Stomach (tissue), 9 donors: ENCODE measurements around the gene SPEF1. TPM values are rescaled to one million over a fixed set of nuclear protein-coding genes. Genes with fewer than 3 reads are reported as not detected.

ENCODE experiments used
- DNase-seq, 2 donors: peaks; one replicate each; pipeline versions ENCODE4 v3.0.0 to v3.0.0-alpha.2; 2013 to 2019
- H3K27ac ChIP-seq, 5 donors: fragments of 200-600 bp in 4 of 5; sonication (generic) in 4 of 5; one replicate each; pipeline ENCODE4 v1.5.1; 2013 to 2019; ENCODE audit warnings: mild to moderate bottlenecking in 1 of 5, moderate library complexity in 1 of 5
- H3K27me3 ChIP-seq, 3 donors: fragments of 200-600 bp; sonication (generic); one replicate each; pipeline ENCODE4 v1.5.1; 2017 to 2019; ENCODE audit warnings: mixed run types in 1 of 3
- H3K36me3 ChIP-seq, 4 donors: fragments of 200-600 bp; sonication (generic); 1 replicate in 3 of 4; 2 replicates in 1 of 4; pipeline ENCODE4 v1.5.1; 2016 to 2019
- H3K4me1 ChIP-seq, 4 donors: fragments of 200-600 bp; sonication (generic); one replicate each; pipeline ENCODE4 v1.5.1; 2016 to 2019
- H3K4me3 ChIP-seq, 4 donors: fragments of 200-600 bp; sonication (generic) in 3 of 4; one replicate each; pipeline ENCODE4 v1.5.1; 2016 to 2019; ENCODE audit warnings: mild to moderate bottlenecking in 1 of 4
- H3K9me3 ChIP-seq, 4 donors: fragments of 200-600 bp; sonication (generic); one replicate each; pipeline ENCODE4 v1.5.1; 2016 to 2019
- EP300 ChIP-seq: sonication (generic); formaldehyde crosslinking; IDR thresholded peaks from one replicate; pipeline ENCODE4 v1.6.1; 2017; ENCODE audit warnings: antibody characterized with exemption
- POLR2A ChIP-seq, 4 donors: fragments of 450-650 bp; IDR thresholded peaks; one replicate each; pipeline ENCODE4 v1.6.1; 2016; ENCODE audit warnings: antibody characterized with exemption in 4 of 4, control low read depth in 2 of 4, mild to moderate bottlenecking in 1 of 4, moderate library complexity in 1 of 4
- POLR2AphosphoS5 ChIP-seq, 3 donors: sonication (generic); formaldehyde crosslinking; IDR thresholded peaks; one replicate each; pipeline ENCODE4 v1.6.1; 2016; ENCODE audit warnings: antibody characterized with exemption in 3 of 3
- WGBS, 5 donors: extraction: QIAGEN DNeasy Blood & Tissue Kit in 3 of 5; methylation state at CpG; one replicate each; pipeline versions ENCODE4 v1.1.5 to v1.1.7; 2013 to 2018; 5-methylcytosine and 5-hydroxymethylcytosine counted together
- intact Hi-C: fragments of 100-400 bp; cut with DNase I; formaldehyde crosslinking; loops from one replicate; pipeline ENCODE4 v1.15.1; 2023; ENCODE audit warnings: low total_unique reads
- polyA plus RNA-seq, 3 donors: library from polyadenylated mRNA; stranded (reverse); fragments of 200-250 nt; gene quantifications; one replicate each; pipeline ENCODE4 v1.2.3, GENCODE V29; 2013
- total RNA-seq, 5 donors: library from RNA; depleted of rRNA; stranded (reverse); fragments of >200 nt; gene quantifications; one replicate each; pipeline versions ENCODE4 v1.1.0 to v1.2.3, GENCODE V29; 2014 to 2016
- TF ChIP-seq, protein P1 (sequence below), 7 experiments: fragments of 450-650 bp in 4 of 7; fragments of 200-600 bp in 3 of 7; sonication (generic) in 3 of 7; IDR thresholded peaks; one replicate each; pipeline ENCODE4 v1.5.1; 2016 to 2019; ENCODE audit warnings: antibody characterized with exemption in 7 of 7, control low read depth in 2 of 7, mild to moderate bottlenecking in 1 of 7
- donor health status: healthy with polysubstance abuse.
- donor health status: Bipolar disorder and iron deficiency.
- donor health status: healthy.

The SPEF1 gene
- total and polyA plus RNA-seq, 8 donors, result 0.18 to 0.19 TPM; not detected in 6

GRCh38 chr20:3785240-3786125, 4.2 kb upstream of the SPEF1 start:
- peak overlapping the region; percentile 61 to 77 (median 70) for H3K4me3 ChIP-seq
- intact Hi-C loops, result no loop called here
- peaks cover 41 to 75% (median 58%) of the 10 kb centered on the region in 4 donors for H3K4me1 ChIP-seq
- H3K27me3 ChIP-seq, result no peaks in the 10 kb centered on the region
- H3K27ac ChIP-seq, result peak overlapping the region; percentile 66 to 90 (median 87)
- H3K36me3 ChIP-seq, result peaks cover 0 to 25% (median 8%) of the 10 kb centered on the region in 4 donors
- peak; percentile 42 to 62 for DNase-seq
- no peak for TF ChIP-seq POLR2AphosphoS5 (IDR thresholded peaks at IDR 0.05)
- no peak for TF ChIP-seq EP300
- no peak for TF ChIP-seq POLR2A (IDR thresholded peaks at IDR 0.05)
- TF ChIP-seq, protein P1, sequence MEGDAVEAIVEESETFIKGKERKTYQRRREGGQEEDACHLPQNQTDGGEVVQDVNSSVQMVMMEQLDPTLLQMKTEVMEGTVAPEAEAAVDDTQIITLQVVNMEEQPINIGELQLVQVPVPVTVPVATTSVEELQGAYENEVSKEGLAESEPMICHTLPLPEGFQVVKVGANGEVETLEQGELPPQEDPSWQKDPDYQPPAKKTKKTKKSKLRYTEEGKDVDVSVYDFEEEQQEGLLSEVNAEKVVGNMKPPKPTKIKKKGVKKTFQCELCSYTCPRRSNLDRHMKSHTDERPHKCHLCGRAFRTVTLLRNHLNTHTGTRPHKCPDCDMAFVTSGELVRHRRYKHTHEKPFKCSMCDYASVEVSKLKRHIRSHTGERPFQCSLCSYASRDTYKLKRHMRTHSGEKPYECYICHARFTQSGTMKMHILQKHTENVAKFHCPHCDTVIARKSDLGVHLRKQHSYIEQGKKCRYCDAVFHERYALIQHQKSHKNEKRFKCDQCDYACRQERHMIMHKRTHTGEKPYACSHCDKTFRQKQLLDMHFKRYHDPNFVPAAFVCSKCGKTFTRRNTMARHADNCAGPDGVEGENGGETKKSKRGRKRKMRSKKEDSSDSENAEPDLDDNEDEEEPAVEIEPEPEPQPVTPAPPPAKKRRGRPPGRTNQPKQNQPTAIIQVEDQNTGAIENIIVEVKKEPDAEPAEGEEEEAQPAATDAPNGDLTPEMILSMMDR (IDR thresholded peaks at IDR 0.05), result no peak
- no peaks in the 10 kb centered on the region for H3K9me3 ChIP-seq
- 19 to 79% (median 26%) methylated on average over 11 to 79 of the region's 79 CpGs for WGBS, 5 donors

DNA sequence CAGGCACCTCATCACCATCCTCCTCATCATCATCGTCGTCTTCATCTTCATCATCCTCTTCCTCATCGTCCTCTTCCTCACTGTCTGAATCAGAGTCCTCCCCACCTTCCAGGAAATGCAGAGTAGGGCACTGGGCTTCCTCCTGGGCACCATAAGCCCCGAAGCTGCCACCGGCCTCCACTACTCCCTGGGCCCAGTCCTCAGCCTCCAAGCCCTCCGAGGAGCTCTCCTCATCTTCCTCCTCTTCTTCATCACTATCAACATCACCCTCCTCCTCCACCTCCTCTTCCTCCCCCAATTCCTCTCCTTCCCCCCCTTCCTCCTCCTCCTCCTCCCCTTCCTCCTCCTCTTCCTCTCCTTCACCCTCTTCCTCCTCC, 3.6 kb upstream of the SPEF1 start:
- Histone ChIP-seq H3K36me3 (peaks cover 0 to 25% (median 8%) of the 10 kb centered on the region in 4 donors), H3K4me1 (peaks cover 41 to 76% (median 59%) of the 10 kb centered on the region in 4 donors), H3K27ac (peak overlapping the region in 3 of 5 donors; percentile 5 to 90 (median 88)), H3K27me3 (no peaks in the 10 kb centered on the region), H3K4me3 (peak overlapping the region; percentile 61 to 77 (median 70)), H3K9me3 (no peaks in the 10 kb centered on the region)
- intact Hi-C loops, result loop anchor here (5.0 kb wide), 1 partner anchor 67 kb away; no protein-coding TSS in a partner anchor
- TF ChIP-seq POLR2AphosphoS5 (IDR thresholded peaks at IDR 0.05) (no peak), POLR2A (IDR thresholded peaks at IDR 0.05) (no peak), EP300 (no peak)
- TF ChIP-seq, protein P1 (IDR thresholded peaks at IDR 0.05), result no peak
- WGBS, 5 donors, result 69 to 86% (median 77%) methylated on average over 6 of the region's 6 CpGs
- no peak for DNase-seq

DNA sequence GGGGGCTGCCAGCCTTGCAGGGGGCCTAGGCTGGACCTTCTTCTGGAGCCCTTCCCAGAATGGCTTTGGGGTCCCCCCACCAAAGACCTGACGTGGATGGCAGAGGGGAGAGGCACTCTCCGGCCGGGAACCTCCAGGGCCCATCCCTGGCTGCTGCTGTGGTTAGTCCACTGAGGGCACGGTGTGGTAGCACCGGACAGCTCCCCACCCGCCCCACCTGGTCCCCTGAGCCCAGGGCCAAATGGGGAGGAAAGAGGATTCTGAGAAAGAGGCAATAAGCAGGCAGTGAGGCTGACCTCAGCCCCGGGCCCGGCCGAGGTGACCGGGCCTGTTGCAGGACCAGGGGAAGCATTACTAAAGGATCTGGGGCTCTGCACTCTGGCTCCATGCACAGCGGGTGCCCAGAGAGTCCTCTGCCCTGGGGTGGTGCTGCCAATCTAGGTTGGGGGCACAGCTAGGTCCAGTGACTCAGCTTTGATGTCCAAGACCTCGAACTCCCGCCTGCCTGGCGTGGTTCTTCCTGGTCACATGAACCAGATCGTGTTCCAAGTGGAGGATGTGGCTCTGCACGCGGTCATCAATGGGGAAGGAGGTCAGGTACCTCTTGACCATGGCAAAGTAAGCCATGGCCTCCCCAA, 3.1 kb upstream of the SPEF1 start:
- intact Hi-C loops, result loop anchor here (5.0 kb wide), 1 partner anchor 68 kb away; no protein-coding TSS in a partner anchor
- Histone ChIP-seq H3K4me3 (peak overlapping the region in 3 of 4 donors; percentile 61 to 77 (median 70)), H3K9me3 (no peaks in the 10 kb centered on the region), H3K27ac (peak overlapping the region in 4 of 5 donors; percentile 5 to 90 (median 50)), H3K27me3 (peaks cover 0 to 2% (median 0%) of the 10 kb centered on the region in 3 donors), H3K4me1 (peaks cover 41 to 76% (median 59%) of the 10 kb centered on the region in 4 donors), H3K36me3 (peaks cover 0 to 25% (median 8%) of the 10 kb centered on the region in 4 donors)
- DNase-seq, result peak in 1 of 2 donors; percentile 12
- WGBS, 5 donors, result 61 to 77% (median 72%) methylated on average over 17 of the region's 17 CpGs
- TF ChIP-seq, protein P1 (IDR thresholded peaks at IDR 0.05), result no peak
- TF ChIP-seq POLR2A (IDR thresholded peaks at IDR 0.05) (no peak), POLR2AphosphoS5 (IDR thresholded peaks at IDR 0.05) (no peak), EP300 (no peak)
